HG02759 (cell line): ENCODE measurements around the gene ENAH.
"Not testable (repeated sequence)": the region's sequence is repeated elsewhere in the genome, so short reads cannot be mapped to it uniquely, and the experiment has no call there.

Experiments used
- ATAC-seq: cut with Tn5 transposase; IDR thresholded peaks from one replicate; pipeline ENCODE4 v1.9.1; 2021; ENCODE audit warnings: mild to moderate bottlenecking, moderate library complexity; ENCODE audit not compliant: unreplicated experiment

The ENAH gene

GRCh38 chr1:225534135-225534534 lies 118.8 kb downstream of the ENAH start:
- no peak for ATAC-seq

DNA sequence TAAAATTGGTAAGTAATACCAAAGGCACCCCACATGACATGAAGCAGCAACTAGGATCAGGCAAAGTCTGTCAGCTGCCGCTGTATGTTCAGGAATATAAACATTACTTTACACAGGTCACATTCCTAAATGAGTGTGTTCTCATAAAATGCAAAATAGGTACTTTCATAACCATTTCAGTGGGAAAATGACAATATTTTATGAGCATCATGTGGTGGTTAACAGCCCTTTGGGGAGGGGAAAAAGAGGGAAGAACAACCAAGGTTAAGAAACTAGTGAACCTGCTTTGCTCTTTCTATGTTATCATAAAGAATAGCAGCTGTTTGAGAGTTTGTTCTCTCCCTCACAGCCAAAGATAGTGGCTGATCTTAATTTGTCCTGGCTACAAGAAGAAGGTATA lies 119.7 kb downstream of the ENAH start:
- ATAC-seq: no peak

DNA sequence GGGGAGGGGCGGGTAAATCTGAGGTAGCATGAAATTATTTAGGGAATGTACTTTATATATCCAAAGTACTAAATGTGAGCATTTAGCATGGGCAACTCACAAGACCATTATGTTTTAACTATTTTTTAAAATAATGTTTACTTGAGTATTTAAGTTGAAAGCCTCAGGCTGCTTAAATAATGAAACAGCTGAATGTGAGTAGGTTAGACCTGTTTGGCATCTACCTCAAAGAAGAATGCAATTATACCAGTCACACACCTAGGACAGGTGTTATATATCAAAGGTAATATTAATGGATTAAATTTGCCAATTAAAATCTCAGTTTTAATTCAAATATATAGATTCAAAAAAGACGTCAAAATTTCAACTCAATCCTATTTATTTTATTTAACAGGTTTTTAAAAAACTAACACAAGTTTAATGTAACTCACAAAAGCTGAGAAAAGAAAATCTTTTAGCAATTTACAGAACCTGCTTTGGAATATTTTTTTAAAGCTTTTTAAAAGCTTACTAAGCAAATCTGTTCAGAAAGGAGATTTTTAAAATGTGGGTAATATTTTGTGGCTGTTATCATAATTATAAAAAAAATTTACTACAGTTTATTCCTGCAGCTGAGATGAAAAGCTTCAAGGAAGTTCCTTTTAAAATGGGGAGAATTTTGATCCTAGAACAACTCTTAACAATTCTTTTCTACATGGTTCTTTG lies 120.5 kb downstream of the ENAH start:
- ATAC-seq: no peak

DNA sequence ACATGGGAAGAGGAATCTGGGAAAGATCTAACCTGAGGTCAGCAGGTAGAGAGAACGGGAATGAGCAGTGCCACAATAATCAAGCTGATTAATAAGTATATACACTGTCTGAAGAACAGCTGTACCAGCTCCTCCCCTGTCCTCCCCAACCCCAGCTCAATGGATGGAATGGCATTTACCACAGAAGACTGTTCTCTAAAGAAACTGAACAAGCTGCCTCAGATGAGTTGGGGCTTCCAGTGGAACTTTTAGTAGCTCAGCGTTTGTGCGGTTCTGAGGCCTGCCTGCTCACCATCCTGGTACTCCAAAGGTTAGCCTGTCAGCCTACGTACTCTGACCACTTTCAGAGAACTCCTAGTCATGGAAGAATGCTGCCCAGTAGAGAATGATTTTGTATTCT lies 123.2 kb downstream of the ENAH start:
- ATAC-seq: no peak

- ATAC-seq: no peak
Measured at GRCh38 chr1:225527575-225527974, 125.3 kb downstream of the ENAH start.

- no peak for ATAC-seq
Measured at GRCh38 chr1:225526878-225527277, 126.0 kb downstream of the ENAH start.

- ATAC-seq: no peak
Measured at GRCh38 chr1:225525377-225525776, 127.5 kb downstream of the ENAH start.

GRCh38 chr1:225524570-225524969 lies 128.4 kb downstream of the ENAH start:
- no peak for ATAC-seq

DNA sequence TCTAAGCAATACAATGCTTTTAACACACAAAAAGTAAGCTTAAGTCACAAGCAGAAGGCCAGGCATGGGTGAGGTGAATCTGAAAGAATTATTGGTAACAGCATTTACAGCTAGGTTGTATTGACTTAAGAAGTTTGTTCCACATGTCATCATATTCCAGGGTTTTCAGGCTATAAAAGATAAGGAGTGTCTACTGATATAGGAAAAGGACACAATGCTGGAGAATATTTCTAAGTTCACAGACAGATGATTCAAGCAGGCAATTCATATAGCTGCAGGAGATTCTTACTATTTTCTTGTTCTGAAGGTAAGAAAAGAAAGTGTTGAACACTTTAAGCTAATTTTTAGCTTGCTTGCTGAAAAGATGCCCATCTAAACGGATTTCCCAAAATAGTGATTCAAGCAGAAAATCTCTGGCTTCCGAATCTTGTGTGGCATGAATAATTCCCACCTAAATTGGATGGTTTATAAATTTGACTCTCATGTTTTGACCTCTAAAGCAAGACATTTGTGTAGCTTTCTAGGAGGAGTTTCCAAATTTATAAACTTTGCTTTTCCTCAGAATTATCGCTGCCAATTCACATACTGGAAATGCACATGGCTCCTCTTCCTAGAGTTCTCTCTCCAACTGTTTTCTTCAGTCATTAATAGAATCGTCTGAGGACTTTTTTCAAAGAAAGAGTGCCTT lies 129.5 kb downstream of the ENAH start:
- no peak for ATAC-seq

DNA sequence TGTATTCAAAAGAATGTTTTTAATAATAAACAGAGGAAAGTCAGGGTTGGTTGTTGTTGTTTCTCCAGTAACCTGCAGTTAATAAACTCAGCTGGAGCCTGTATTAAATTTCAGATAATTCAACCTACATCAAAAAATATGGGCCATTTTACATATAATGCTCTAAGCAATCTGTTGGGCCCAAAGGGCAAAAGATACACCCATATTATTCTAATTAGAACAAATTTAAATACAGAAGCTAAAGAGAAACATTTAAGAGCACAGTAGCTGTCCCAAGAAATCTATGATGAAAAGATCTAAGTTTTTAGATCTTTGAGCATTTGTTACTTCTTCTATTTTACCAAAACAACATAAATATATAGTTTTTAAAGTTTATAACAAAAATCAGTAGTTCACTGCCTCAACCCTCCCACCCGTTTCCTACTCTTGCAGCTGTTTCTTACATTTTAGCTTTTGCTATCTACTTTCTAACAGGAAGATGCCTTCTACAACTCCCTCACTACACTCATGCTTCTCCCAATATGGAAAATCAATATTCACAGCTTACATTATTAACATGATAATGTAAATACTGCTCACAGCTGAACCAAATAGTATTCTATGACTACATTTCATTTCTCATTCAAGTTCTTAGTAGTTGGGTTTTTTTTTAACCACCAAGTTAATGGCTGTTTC lies 130.2 kb downstream of the ENAH start:
- no peak for ATAC-seq

DNA sequence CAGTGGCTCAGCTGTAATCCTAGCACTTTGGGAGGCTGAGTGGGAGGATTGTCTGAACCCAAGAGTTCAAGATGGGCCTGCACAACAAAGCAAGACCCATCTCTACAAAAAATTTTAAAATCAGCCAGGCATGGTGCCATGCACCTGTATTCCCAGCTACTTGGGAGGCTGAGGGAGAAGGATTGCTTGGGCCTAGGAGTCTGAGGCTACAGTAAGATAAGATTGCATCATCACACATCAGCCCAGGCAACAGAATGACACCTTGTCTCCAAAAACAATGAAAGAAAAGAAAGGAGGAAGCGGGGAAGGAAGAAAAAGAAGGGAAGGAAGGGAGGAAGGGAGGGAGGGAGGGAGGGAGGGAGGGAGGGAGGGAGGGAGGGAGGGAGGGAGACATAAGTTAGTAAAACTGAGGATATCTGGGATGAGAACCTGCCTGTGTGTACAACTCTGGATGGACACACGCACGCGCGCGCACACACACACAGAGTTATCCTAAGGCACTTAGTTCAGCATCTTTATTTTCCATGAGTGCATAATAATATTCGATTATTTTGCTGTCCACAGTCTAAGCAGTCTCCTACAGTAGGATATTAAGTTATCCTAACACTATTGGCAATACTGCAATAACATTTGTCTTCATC lies 132.2 kb downstream of the ENAH start:
- ATAC-seq: no peak

DNA sequence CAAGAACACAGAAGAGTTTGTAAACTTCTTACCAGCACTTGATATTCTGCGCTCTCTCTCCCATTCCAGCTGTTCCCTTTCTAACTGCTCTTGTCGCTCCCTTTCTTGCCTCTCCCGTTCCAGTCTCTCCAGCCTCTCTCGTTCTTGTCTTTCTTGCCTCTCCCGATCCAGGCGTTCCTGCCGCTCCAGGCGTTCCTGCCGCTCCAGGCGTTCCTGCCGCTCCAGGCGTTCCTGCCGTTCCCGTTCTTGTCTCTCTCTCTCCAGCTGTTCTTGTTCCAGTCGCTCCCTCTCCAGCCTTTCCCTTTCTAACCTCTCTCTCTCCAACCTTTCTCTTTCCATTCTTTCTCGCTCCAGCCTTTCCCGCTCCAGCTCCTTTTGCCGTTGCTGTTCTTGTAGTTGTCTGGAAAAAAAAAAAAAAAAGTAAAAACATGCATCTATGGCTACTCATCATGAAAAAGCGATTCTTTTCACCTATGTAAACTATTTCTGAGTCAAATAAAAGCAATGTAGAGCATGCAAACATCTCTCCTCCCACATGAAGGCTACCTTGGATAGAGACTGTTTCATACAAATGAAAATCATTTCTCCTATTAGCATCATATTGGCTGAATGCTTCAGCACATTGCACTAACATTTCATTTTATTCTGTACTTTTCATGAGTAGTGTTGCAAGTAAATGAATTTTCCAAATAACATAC lies 133.6 kb downstream of the ENAH start:
- no peak for ATAC-seq

- no peak for ATAC-seq
Measured at GRCh38 chr1:225517697-225518096, 135.2 kb downstream of the ENAH start.

DNA sequence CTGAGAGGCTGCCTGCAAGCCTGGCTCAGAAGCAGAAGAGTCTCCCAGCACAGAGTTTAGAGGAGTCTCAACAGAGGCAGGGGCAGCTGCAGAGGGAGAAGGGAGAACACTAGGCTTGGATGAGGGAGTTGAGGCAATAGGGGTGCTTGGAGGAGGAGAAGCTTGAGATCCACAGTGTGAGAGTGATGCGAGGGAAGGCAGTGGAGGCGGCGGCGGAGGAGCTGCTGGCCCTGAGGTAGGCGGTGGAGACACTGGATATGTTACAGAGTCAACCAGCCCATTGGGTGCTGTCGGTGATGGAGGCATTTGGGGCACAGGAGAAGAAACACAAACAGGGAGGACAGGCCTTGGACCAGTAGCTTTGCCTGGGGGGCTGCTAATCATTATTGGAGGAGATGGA lies 135.7 kb downstream of the ENAH start:
- no peak for ATAC-seq

- ATAC-seq: no peak
Measured at GRCh38 chr1:225514671-225515081, 138.2 kb downstream of the ENAH start.

GRCh38 chr1:225513576-225513975 lies 139.3 kb downstream of the ENAH start:
- not testable (repeated sequence) for ATAC-seq

DNA sequence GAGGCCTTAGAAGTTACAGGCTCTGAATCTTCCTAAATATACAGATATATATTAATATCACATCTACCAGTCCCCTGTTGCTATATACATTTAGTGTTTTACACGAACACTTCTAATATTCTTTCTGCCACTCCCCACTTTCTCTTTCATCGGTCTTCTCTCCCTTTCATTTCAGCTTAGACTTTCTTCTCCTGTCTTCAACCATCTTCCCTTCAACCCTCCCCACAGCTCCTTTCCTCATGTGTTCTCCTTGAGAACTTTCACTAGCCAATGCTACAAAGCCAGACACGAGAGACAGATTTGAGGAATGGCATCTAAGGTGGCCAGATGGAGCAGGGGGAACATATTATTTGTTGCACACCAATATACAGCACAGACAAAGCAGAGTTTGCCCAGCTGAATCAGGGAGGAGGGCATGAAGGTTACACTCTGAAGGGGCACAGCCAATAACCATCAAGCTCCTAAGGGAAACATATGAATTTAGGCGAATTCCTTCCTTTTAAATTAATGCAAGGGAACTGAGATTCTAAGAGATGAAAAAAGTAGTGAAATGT lies 141.0 kb downstream of the ENAH start:
- ATAC-seq: no peak

- not testable (repeated sequence) for ATAC-seq
Measured at GRCh38 chr1:225510740-225511139, 142.2 kb downstream of the ENAH start.

DNA sequence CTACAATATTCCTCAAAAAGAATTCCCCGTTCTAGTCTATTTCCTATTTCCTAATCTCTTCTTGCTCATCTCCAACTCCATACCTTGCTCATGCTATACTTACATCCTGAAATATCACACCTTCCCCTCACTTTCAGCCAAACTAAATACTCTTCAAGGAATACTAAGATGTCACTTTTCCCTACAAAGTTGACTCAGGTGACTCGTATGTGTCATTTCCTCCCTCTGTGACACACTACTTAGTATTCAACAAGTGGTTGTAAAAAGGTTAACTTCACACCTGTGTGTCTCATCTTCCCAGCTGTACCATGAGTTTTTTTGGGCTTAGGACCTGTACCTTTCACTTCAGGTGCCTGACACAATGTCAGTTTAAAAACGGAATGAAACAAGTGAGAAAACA lies 143.2 kb downstream of the ENAH start:
- ATAC-seq: no peak

DNA sequence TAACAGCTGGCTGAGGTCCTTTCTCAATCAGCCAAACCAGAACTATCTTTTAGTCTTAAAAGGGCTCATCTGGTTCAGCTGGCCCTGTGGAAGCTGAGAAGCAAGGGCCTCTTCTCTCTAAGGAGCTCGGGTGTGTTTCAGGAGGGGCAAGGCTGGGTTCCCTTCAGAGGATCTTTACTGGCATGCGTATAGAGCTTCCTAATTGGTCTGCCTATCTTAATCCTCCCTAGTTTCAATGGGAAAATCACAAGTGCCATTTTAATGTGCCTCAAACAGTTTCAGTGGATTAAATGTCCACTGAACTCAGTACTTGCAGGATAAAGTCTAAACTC lies 143.6 kb downstream of the ENAH start:
- no peak for ATAC-seq
